ENCODE measurements around the gene ZC3H6. TPM values are rescaled to one million over a fixed set of nuclear protein-coding genes. Genes with fewer than 3 reads are reported as not detected.

The ZC3H6 gene
- total RNA-seq, 1 experiment from 2014 or later = 18.6 TPM

- Mint-ChIP-seq H3K27me3 (ENCODE audit: insufficient read depth, unreplicated experiment) (no peaks in the 10 kb centered on the region), H3K27ac (ENCODE audit: low read depth, unreplicated experiment) (no peak overlapping the region), H3K4me1 (ENCODE audit: insufficient read depth, unreplicated experiment) (no peaks in the 10 kb centered on the region), H3K4me3 (ENCODE audit: unreplicated experiment) (no peak overlapping the region), H3K36me3 (ENCODE audit: insufficient read depth, unreplicated experiment) (peaks cover 9% of the 10 kb centered on the region), H3K9me3 (ENCODE audit: unreplicated experiment) (no peaks in the 10 kb centered on the region)
- no peak for DNase-seq (ENCODE audit: unreplicated experiment)
- BruUV-seq (replicated peaks) = no TSS peak
- TF ChIP-seq CTCF (IDR thresholded peaks at IDR 0.05; ENCODE audit: unreplicated experiment) = no peak
- POLR2A ChIA-PET = no interaction called here
- CTCF ChIA-PET = no interaction called here
- intact Hi-C loops (cut with micrococcal nuclease) = no loop called here
Measured at GRCh38 chr2:112322919-112323318, 47.5 kb downstream of the ZC3H6 start.

- CTCF ChIA-PET = no interaction called here
- H3K9me3 Mint-ChIP-seq (ENCODE audit: unreplicated experiment) = no peaks in the 10 kb centered on the region
- no peaks in the 10 kb centered on the region for H3K27me3 Mint-ChIP-seq (ENCODE audit: insufficient read depth, unreplicated experiment)
- H3K4me3 Mint-ChIP-seq (ENCODE audit: unreplicated experiment) = no peak overlapping the region
- H3K4me1 Mint-ChIP-seq (ENCODE audit: insufficient read depth, unreplicated experiment) = no peaks in the 10 kb centered on the region
- no peak for TF ChIP-seq CTCF (IDR thresholded peaks at IDR 0.05; ENCODE audit: unreplicated experiment)
- DNase-seq (ENCODE audit: unreplicated experiment) = no peak
- no peak overlapping the region for H3K27ac Mint-ChIP-seq (ENCODE audit: low read depth, unreplicated experiment)
- intact Hi-C loops (cut with micrococcal nuclease) = no loop called here
- no peaks in the 10 kb centered on the region for H3K36me3 Mint-ChIP-seq (ENCODE audit: insufficient read depth, unreplicated experiment)
- BruUV-seq (replicated peaks) = no TSS peak
- POLR2A ChIA-PET = no interaction called here
Measured at GRCh38 chr2:112332123-112332696, 56.8 kb downstream of the ZC3H6 start.

- ChIA-PET CTCF (interaction anchor here (1.5 kb wide), 1 partner anchor 8 kb away, joined by 4 read pairs; no protein-coding TSS in a partner anchor), POLR2A (no interaction called here)
- no peak for TF ChIP-seq CTCF (IDR thresholded peaks at IDR 0.05; ENCODE audit: unreplicated experiment)
- intact Hi-C loops (cut with micrococcal nuclease) = no loop called here
- Mint-ChIP-seq H3K36me3 (ENCODE audit: insufficient read depth, unreplicated experiment) (no peaks in the 10 kb centered on the region), H3K27me3 (ENCODE audit: insufficient read depth, unreplicated experiment) (no peaks in the 10 kb centered on the region), H3K4me1 (ENCODE audit: insufficient read depth, unreplicated experiment) (no peaks in the 10 kb centered on the region), H3K4me3 (ENCODE audit: unreplicated experiment) (no peak overlapping the region), H3K9me3 (ENCODE audit: unreplicated experiment) (no peaks in the 10 kb centered on the region), H3K27ac (ENCODE audit: low read depth, unreplicated experiment) (no peak overlapping the region)
- no peak for DNase-seq (ENCODE audit: unreplicated experiment)
- BruUV-seq (replicated peaks) = no TSS peak
Measured at GRCh38 chr2:112335600-112335999, 60.2 kb downstream of the ZC3H6 start.

GRCh38 chr2:112339986-112340385, 64.6 kb downstream of the ZC3H6 start:
- H3K4me1 Mint-ChIP-seq (ENCODE audit: insufficient read depth, unreplicated experiment) = no peaks in the 10 kb centered on the region
- no peaks in the 10 kb centered on the region for H3K36me3 Mint-ChIP-seq (ENCODE audit: insufficient read depth, unreplicated experiment)
- ChIA-PET POLR2A (no interaction called here), CTCF (no interaction called here)
- no peaks in the 10 kb centered on the region for H3K27me3 Mint-ChIP-seq (ENCODE audit: insufficient read depth, unreplicated experiment)
- no peaks in the 10 kb centered on the region for H3K9me3 Mint-ChIP-seq (ENCODE audit: unreplicated experiment)
- H3K27ac Mint-ChIP-seq (ENCODE audit: low read depth, unreplicated experiment) = no peak overlapping the region
- no TSS peak for BruUV-seq (replicated peaks)
- H3K4me3 Mint-ChIP-seq (ENCODE audit: unreplicated experiment) = no peak overlapping the region
- DNase-seq (ENCODE audit: unreplicated experiment) = no peak
- intact Hi-C loops (cut with micrococcal nuclease) = no loop called here
- no peak for TF ChIP-seq CTCF (IDR thresholded peaks at IDR 0.05; ENCODE audit: unreplicated experiment)
